ENCODE results near the gene C1QL2.

GRCh38 chr2:119123389-119123788 lies 35.2 kb downstream of the C1QL2 start:
- TF ChIP-seq POLR2A (IDR thresholded peaks at IDR 0.05; ENCODE audit: low read depth, low read length), result no peak
- no peak for TF ChIP-seq POLR2AphosphoS5 (IDR thresholded peaks at IDR 0.05; ENCODE audit: low read depth, low read length)
- TF ChIP-seq POU2F2 (IDR thresholded peaks at IDR 0.05; ENCODE audit: low read depth, low read length), result no peak
- TF ChIP-seq TAF1 (IDR thresholded peaks at IDR 0.05; ENCODE audit: low read depth, low read length), result no peak
- TF ChIP-seq PAX5 (IDR thresholded peaks at IDR 0.05; ENCODE audit: insufficient read depth, low read length, severe bottlenecking), result no peak

Measured in GM12891 (cell line).